Fibroblast of the aortic adventitia (primary cell): ENCODE results near the gene SAMD4B. TPM values are rescaled to one million over a fixed set of nuclear protein-coding genes. Genes with fewer than 3 reads are reported as not detected.

Source experiments
- DNase-seq: peaks from one replicate; pipeline ENCODE4 v3.0.0-alpha.2; 2010; ENCODE audit warnings: low read depth
- H3K4me3 ChIP-seq: 2 replicates; pipeline ENCODE4 v1.5.1; 2011; ENCODE audit warnings: low read depth, mild to moderate bottlenecking, control low read depth, low read length, moderate library complexity
- CTCF ChIP-seq: IDR thresholded peaks from 2 replicates; pipeline ENCODE4 v1.5.1; 2011; ENCODE audit warnings: mild to moderate bottlenecking, low read length, control low read depth, inconsistent platforms; ENCODE audit not compliant: insufficient read depth
- total RNA-seq: library from RNA; depleted of rRNA; stranded (reverse); fragments of >200 nt; gene quantifications from 2 replicates; pipeline ENCODE4 v1.2.3, GENCODE V29; 2012; ENCODE audit warnings: low replicate concordance

SAMD4B gene
- total RNA-seq, 1 donor = 84.9 TPM

- H3K4me3 ChIP-seq = peak overlapping the region; percentile 74
- DNase-seq = peak; percentile 65
- no peak for TF ChIP-seq CTCF
Measured at GRCh38 chr19:39410017-39410830, 68.0 kb downstream of the SAMD4B start.

GRCh38 chr19:39410831-39411080 is 68.5 kb downstream of the SAMD4B start:
- no peak for TF ChIP-seq CTCF
- no peak for DNase-seq
- H3K4me3 ChIP-seq = peak overlapping the region; percentile 74

GRCh38 chr19:39411081-39411831 is 69.0 kb downstream of the SAMD4B start:
- TF ChIP-seq CTCF = no peak
- no peak for DNase-seq
- peak overlapping the region; percentile 74 for H3K4me3 ChIP-seq

GRCh38 chr19:39411832-39412099 is 69.5 kb downstream of the SAMD4B start:
- TF ChIP-seq CTCF = peak; percentile 90
- DNase-seq = peak; percentile 97
- H3K4me3 ChIP-seq = peak overlapping the region; percentile 42

GRCh38 chr19:39412100-39412866 is 70.1 kb downstream of the SAMD4B start, which contains the start of gene PLEKHG2:
PLEKHG2 (plus strand) TSS chr19:39412669; CDS start chr19:39414087, 1,418 bp downstream.
- H3K4me3 ChIP-seq = peak within 1 kb of the TSS; percentile 85

GRCh38 chr19:39412867-39413271 is 70.6 kb downstream of the SAMD4B start:
- peak overlapping the region; percentile 85 for H3K4me3 ChIP-seq
- no peak for TF ChIP-seq CTCF
- DNase-seq = no peak

More at GRCh38 chr19:39412100-39412866, 70.1 kb downstream of the SAMD4B start, which contains the start of gene PLEKHG2:
- DNase-seq = peak; percentile 100
- TF ChIP-seq CTCF = peak; percentile 76
